SU-DHL-6 (cell line): ENCODE measurements around the gene RPTOR.

Experiments
- H2AFZ ChIP-seq: fragments of 200-600 bp; sonication (generic); 2 replicates; pipeline ENCODE4 v1.6.1; 2014; ENCODE audit warnings: low read depth, mild to moderate bottlenecking, moderate library complexity, mixed read lengths, antibody characterized with exemption, low read length; ENCODE audit not compliant: severe bottlenecking
- H3F3A ChIP-seq: fragments of 200-600 bp; shearing (Covaris generic); 2 replicates; pipeline ENCODE4 v1.6.0; 2016; ENCODE audit warnings: antibody characterized with exemption, mild to moderate bottlenecking; ENCODE audit not compliant: insufficient read depth
- H3K27ac ChIP-seq: fragments of 200-600 bp; sonication (generic); 2 replicates; pipeline ENCODE4 v1.5.1; 2016; ENCODE audit warnings: low read depth, mild to moderate bottlenecking, low read length, moderate library complexity, mixed read lengths
- H3K27me3 ChIP-seq: fragments of 200-600 bp; sonication (generic), shearing (Covaris generic); 2 replicates; pipeline ENCODE4 v1.6.0; 2014; ENCODE audit warnings: mild to moderate bottlenecking, low read length
- H3K36me3 ChIP-seq: fragments of 200-600 bp; sonication (generic); 2 replicates; pipeline ENCODE4 v1.6.1; 2014; ENCODE audit warnings: mild to moderate bottlenecking, low read length, mixed read lengths
- H3K4me2 ChIP-seq: fragments of 300-600, 200-600 bp; shearing (Covaris generic), sonication (generic); 2 replicates; pipeline ENCODE4 v1.6.0; 2014; ENCODE audit warnings: low read length, low read depth, mild to moderate bottlenecking; ENCODE audit not compliant: poor library complexity, severe bottlenecking
- H3K4me3 ChIP-seq: fragments of 200-600 bp; sonication (generic); 2 replicates; pipeline ENCODE4 v1.5.1; 2014; ENCODE audit warnings: antibody characterized with exemption, low read length, mild to moderate bottlenecking, mixed read lengths; ENCODE audit not compliant: insufficient read depth, poor library complexity, severe bottlenecking
- H3K79me2 ChIP-seq: fragments of 200-600 bp; sonication (generic); 2 replicates; pipeline ENCODE4 v1.6.1; 2014; ENCODE audit warnings: mild to moderate bottlenecking, low read length, moderate library complexity; ENCODE audit not compliant: insufficient read depth
- H3K9ac ChIP-seq: fragments of 200-600 bp; sonication (generic); 2 replicates; pipeline ENCODE4 v1.7.0; 2014; ENCODE audit warnings: mild to moderate bottlenecking, low read length
- H3K9me2 ChIP-seq: fragments of 200-600 bp; sonication (generic); replicated peaks from 2 replicates; pipeline ENCODE4 v1.6.1; 2014; ENCODE audit warnings: low read length; ENCODE audit not compliant: insufficient read depth
- H3K9me3 ChIP-seq: fragments of 200-600 bp; sonication (generic); 2 replicates; pipeline ENCODE4 v1.6.1; 2014; ENCODE audit warnings: low read length, mixed read lengths; ENCODE audit not compliant: insufficient read depth
- H4K20me1 ChIP-seq: fragments of 200-600 bp; sonication (generic); 2 replicates; pipeline ENCODE4 v1.6.1; 2014; ENCODE audit warnings: low read depth, mild to moderate bottlenecking, antibody characterized with exemption, low read length, moderate library complexity, mixed read lengths
- CTCF ChIP-seq: fragments of 200-600 bp; sonication (generic); IDR thresholded peaks from one replicate; pipeline ENCODE4 v1.5.1; 2017; ENCODE audit warnings: antibody characterized with exemption, mild to moderate bottlenecking, low read length, moderate library complexity; ENCODE audit not compliant: insufficient read depth, poor library complexity, severe bottlenecking
- EZH2phosphoT487 ChIP-seq: fragments of 200-600 bp; sonication (generic), shearing (Covaris generic); conservative IDR thresholded peaks from 2 replicates; pipeline ENCODE4 v1.6.1; 2018; ENCODE audit warnings: mild to moderate bottlenecking, antibody characterized with exemption, low read length, moderate library complexity, mixed read lengths

RPTOR gene

GRCh38 chr17:80509311-80509710 is 35.3 kb upstream of the RPTOR start:
- Histone ChIP-seq H3K27me3 (no peaks in the 10 kb centered on the region), H3K36me3 (no peaks in the 10 kb centered on the region), H3K4me3 (no peak overlapping the region), H3K9me3 (no peaks in the 10 kb centered on the region), H3K4me2 (no peak overlapping the region), H2AFZ (no peak overlapping the region), H4K20me1 (no peaks in the 10 kb centered on the region), H3K9me2 (no peaks in the 10 kb centered on the region), H3F3A (no peaks in the 10 kb centered on the region), H3K9ac (no peak overlapping the region), H3K79me2 (no peaks in the 10 kb centered on the region), H3K27ac (no peak overlapping the region)
- TF ChIP-seq CTCF (no peak), EZH2phosphoT487 (no peak)

GRCh38 chr17:80510132-80510531 is 34.5 kb upstream of the RPTOR start:
- H4K20me1 ChIP-seq: no peaks in the 10 kb centered on the region
- no peak overlapping the region for H2AFZ ChIP-seq
- no peak for TF ChIP-seq EZH2phosphoT487
- no peak for TF ChIP-seq CTCF
- H3F3A ChIP-seq: no peaks in the 10 kb centered on the region
- no peak overlapping the region for H3K27ac ChIP-seq
- H3K9me2 ChIP-seq: no peaks in the 10 kb centered on the region
- H3K4me3 ChIP-seq: no peak overlapping the region
- no peak overlapping the region for H3K4me2 ChIP-seq
- no peaks in the 10 kb centered on the region for H3K79me2 ChIP-seq
- no peaks in the 10 kb centered on the region for H3K9me3 ChIP-seq
- no peaks in the 10 kb centered on the region for H3K27me3 ChIP-seq
- no peaks in the 10 kb centered on the region for H3K36me3 ChIP-seq
- no peak overlapping the region for H3K9ac ChIP-seq

DNA sequence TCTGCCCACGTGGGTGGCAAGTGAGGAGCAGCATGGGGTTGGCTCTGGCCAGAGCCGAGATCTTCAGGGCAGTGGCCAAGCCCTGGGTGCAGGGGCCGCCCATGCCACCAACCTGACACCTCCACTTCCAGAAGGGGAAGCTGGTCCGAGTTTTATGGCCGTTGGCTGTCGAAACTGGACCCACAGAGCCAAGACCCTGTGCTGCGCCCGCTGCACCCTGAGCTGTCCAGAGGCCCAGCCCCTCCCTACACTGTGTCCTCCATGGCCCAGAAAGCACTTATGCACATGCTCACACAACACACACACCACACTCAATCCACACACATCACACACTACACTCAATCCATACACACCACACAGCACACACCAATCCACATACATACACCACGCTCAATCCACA is 33.9 kb upstream of the RPTOR start:
- H3K79me2 ChIP-seq: no peaks in the 10 kb centered on the region
- no peaks in the 10 kb centered on the region for H4K20me1 ChIP-seq
- H2AFZ ChIP-seq: no peak overlapping the region
- no peaks in the 10 kb centered on the region for H3K9me3 ChIP-seq
- H3K4me2 ChIP-seq: no peak overlapping the region
- no peaks in the 10 kb centered on the region for H3K36me3 ChIP-seq
- H3K4me3 ChIP-seq: no peak overlapping the region
- H3F3A ChIP-seq: no peaks in the 10 kb centered on the region
- no peaks in the 10 kb centered on the region for H3K27me3 ChIP-seq
- no peak overlapping the region for H3K9ac ChIP-seq
- H3K9me2 ChIP-seq: no peaks in the 10 kb centered on the region
- TF ChIP-seq CTCF: no peak
- no peak overlapping the region for H3K27ac ChIP-seq
